Adrenal gland (tissue), 12 donors: ENCODE data around the gene SLC25A22. TPM values are rescaled to one million over a fixed set of nuclear protein-coding genes. Genes with fewer than 3 reads are reported as not detected.

Source experiments
- DNase-seq, 7 donors: peaks; one replicate each; pipeline ENCODE4 v3.0.0-alpha.2; 2019 to 2020
- H3K27ac ChIP-seq, 5 donors: fragments of 200-600 bp; sonication (generic) in 4 of 5; 1 replicate in 3 of 5; 2 replicates in 2 of 5; pipeline versions ENCODE4 v1.5.1 to v1.8.0; 2016 to 2020; ENCODE audit warnings: mild to moderate bottlenecking in 1 of 5
- H3K27me3 ChIP-seq: fragments of 200-600 bp; 2 replicates; pipeline ENCODE4 v1.8.0; 2021
- H3K36me3 ChIP-seq, 2 donors: fragments of 200-600 bp; replicated peaks in 1 of 2; 1 replicate in 1 of 2; 2 replicates in 1 of 2; pipeline versions ENCODE4 v1.5.1 to v1.8.0; 2018 to 2022
- H3K4me1 ChIP-seq, 2 donors: fragments of 200-600 bp; replicated peaks in 1 of 2; 1 replicate in 1 of 2; 2 replicates in 1 of 2; pipeline versions ENCODE4 v1.5.1 to v1.8.0; 2018 to 2021
- H3K4me3 ChIP-seq, 4 donors: fragments of 200-600 bp; sonication (generic) in 3 of 4; one replicate each; pipeline ENCODE4 v1.5.1; 2016 to 2018
- H3K9me3 ChIP-seq, 3 donors: fragments of 200-600 bp; sonication (generic) in 1 of 3; replicated peaks in 1 of 3; 1 replicate in 2 of 3; 2 replicates in 1 of 3; pipeline versions ENCODE4 v1.5.1 to v1.8.0; 2016 to 2021
- CTCF ChIP-seq, 6 experiments: fragments of 450-650 bp in 4 of 6; fragments of 200-600 bp in 2 of 6; sonication (generic) in 1 of 6; IDR thresholded peaks; 1 replicate in 5 of 6; 2 replicates in 1 of 6; pipeline versions ENCODE4 v1.5.1 to v1.8.0; 2016 to 2021; ENCODE audit warnings: antibody characterized with exemption in 6 of 6, mild to moderate bottlenecking in 2 of 6, moderate library complexity in 1 of 6
- POLR2A ChIP-seq, 2 donors: fragments of 450-650 bp; IDR thresholded peaks; one replicate each; pipeline ENCODE4 v1.6.1; 2017; ENCODE audit warnings: antibody characterized with exemption in 2 of 2, mild to moderate bottlenecking in 2 of 2, moderate library complexity in 1 of 2
- WGBS, 4 donors: extraction: QIAGEN DNeasy Blood & Tissue Kit in 2 of 4; methylation state at CpG; one replicate each; pipeline versions ENCODE4 v1.1.5 to v1.1.7; 2013 to 2017; 5-methylcytosine and 5-hydroxymethylcytosine counted together
- intact Hi-C, 2 donors: fragments of 100-400 bp; cut with DNase I; formaldehyde crosslinking; loops; one replicate each; pipeline versions ENCODE4 v1.14.1 to v1.15.0; 2022 to 2023
- polyA plus RNA-seq, 3 donors: library from polyadenylated mRNA; stranded (reverse); fragments of 200-250 nt in 2 of 3; fragments of 350-450 nt in 1 of 3; fragmentation: Illumina TruSeq in 1 of 3; extraction: RNeasy Lipid Tissue Mini Kit (QIAGEN cat#74804) in 1 of 3; gene quantifications; one replicate each; pipeline ENCODE4 v1.2.3, GENCODE V29; 2013 to 2014
- total RNA-seq, 9 donors: library from RNA; depleted of rRNA in 4 of 9; stranded (reverse); fragments of >200 nt in 4 of 9; fragments of 120-200 nt in 1 of 9; fragmentation: NEBNext Ultra II Directional in 1 of 9; extraction: Animal tissue kit (Norgen Biotek cat#: 25700) in 1 of 9; gene quantifications; one replicate each; pipeline versions ENCODE4 v1.1.0 to v1.2.4, GENCODE V29; 2013 to 2023
- donor health status: healthy with polysubstance abuse.
- donor health status: Bipolar disorder and iron deficiency.
- donor health status: DM: yes; HTN: yes; CAD: no.
- donor health status: DM: no; HTN: no; CAD: no.
- donor health status: DM: no; HTN: no; CAD: no.
- donor health status: DM: yes; HTN: yes; CAD: no.

SLC25A22 gene
- total and polyA plus RNA-seq, 12 donors = 7.7 to 41.3 (median 15.3) TPM

- Histone ChIP-seq H3K27ac (peak within 1 kb of the TSS in 4 of 5 donors; percentile 78 to 90 (median 87)), H3K4me1 (peaks cover 41 to 71% of the 10 kb centered on the region in 2 donors), H3K36me3 (peaks cover 0 to 16% of the 10 kb centered on the region in 2 donors), H3K27me3 (no peaks in the 10 kb centered on the region), H3K9me3 (no peaks in the 10 kb centered on the region), H3K4me3 (peak within 1 kb of the TSS in 3 of 4 donors; percentile 25 to 91 (median 69))
- DNase-seq = peak in 6 of 7 donors; percentile 42 to 65 (median 56)
- WGBS, 4 donors = 0 to 33% (median 2%) methylated on average over 2 to 67 of the region's 67 CpGs
- intact Hi-C loops = no loop called here
- TF ChIP-seq CTCF (IDR thresholded peaks at IDR 0.05) (peak in 2 of 6 experiments; percentile 13 to 19), POLR2A (IDR thresholded peaks at IDR 0.05) (peak in 1 of 2 donors; percentile 24)
Measured at GRCh38 chr11:832529-833113, 34.5 kb upstream of the SLC25A22 start, which contains the start of gene CD151. TSS of gene CD151 (plus strand) at chr11:832952. CDS start at chr11:836070, 3,118 bp downstream.

GRCh38 chr11:831961-832528, 34.0 kb upstream of the SLC25A22 start:
- peaks cover 47 to 77% of the 10 kb centered on the region in 2 donors for H3K4me1 ChIP-seq
- 48 to 80% (median 58%) methylated on average over 11 to 23 of the region's 23 CpGs for WGBS, 4 donors
- TF ChIP-seq POLR2A (IDR thresholded peaks at IDR 0.05) (no peak), CTCF (IDR thresholded peaks at IDR 0.05) (no peak)
- no peaks in the 10 kb centered on the region for H3K27me3 ChIP-seq
- H3K4me3 ChIP-seq = peak overlapping the region in 2 of 4 donors; percentile 10 to 91
- peak overlapping the region in 4 of 5 donors; percentile 38 to 90 (median 87) for H3K27ac ChIP-seq
- intact Hi-C loops = no loop called here
- H3K9me3 ChIP-seq = no peaks in the 10 kb centered on the region
- H3K36me3 ChIP-seq = peaks cover 0 to 10% of the 10 kb centered on the region in 2 donors
- DNase-seq = peak in 1 of 7 donors; percentile 57

GRCh38 chr11:831118-831864, 33.2 kb upstream of the SLC25A22 start:
- peak overlapping the region in 1 of 4 donors; percentile 54 for H3K4me3 ChIP-seq
- peaks cover 0 to 4% of the 10 kb centered on the region in 2 donors for H3K36me3 ChIP-seq
- H3K4me1 ChIP-seq = peaks cover 52 to 84% of the 10 kb centered on the region in 2 donors
- peak overlapping the region in 3 of 5 donors; percentile 87 to 90 (median 87) for H3K27ac ChIP-seq
- peak; percentile 80 to 90 (median 84) for DNase-seq
- no peaks in the 10 kb centered on the region for H3K27me3 ChIP-seq
- intact Hi-C loops = no loop called here
- TF ChIP-seq POLR2A (IDR thresholded peaks at IDR 0.05) = peak in 1 of 2 donors; percentile 71
- no peak for TF ChIP-seq CTCF (IDR thresholded peaks at IDR 0.05)
- 55 to 81% (median 59%) methylated on average over 11 to 31 of the region's 31 CpGs for WGBS, 4 donors
- no peaks in the 10 kb centered on the region for H3K9me3 ChIP-seq
